HEK293T (cell line): Measurements from ENCODE around the gene HDAC9.

Source experiments
- SP1 ChIP-seq: fragments of 450-650 bp; IDR thresholded peaks from 2 replicates; pipeline ENCODE4 v1.6.1; 2017
- SUZ12 ChIP-seq: fragments of 450-650 bp; IDR thresholded peaks from 2 replicates; pipeline ENCODE4 v1.6.1; 2016; ENCODE audit warnings: mild to moderate bottlenecking

DNA sequence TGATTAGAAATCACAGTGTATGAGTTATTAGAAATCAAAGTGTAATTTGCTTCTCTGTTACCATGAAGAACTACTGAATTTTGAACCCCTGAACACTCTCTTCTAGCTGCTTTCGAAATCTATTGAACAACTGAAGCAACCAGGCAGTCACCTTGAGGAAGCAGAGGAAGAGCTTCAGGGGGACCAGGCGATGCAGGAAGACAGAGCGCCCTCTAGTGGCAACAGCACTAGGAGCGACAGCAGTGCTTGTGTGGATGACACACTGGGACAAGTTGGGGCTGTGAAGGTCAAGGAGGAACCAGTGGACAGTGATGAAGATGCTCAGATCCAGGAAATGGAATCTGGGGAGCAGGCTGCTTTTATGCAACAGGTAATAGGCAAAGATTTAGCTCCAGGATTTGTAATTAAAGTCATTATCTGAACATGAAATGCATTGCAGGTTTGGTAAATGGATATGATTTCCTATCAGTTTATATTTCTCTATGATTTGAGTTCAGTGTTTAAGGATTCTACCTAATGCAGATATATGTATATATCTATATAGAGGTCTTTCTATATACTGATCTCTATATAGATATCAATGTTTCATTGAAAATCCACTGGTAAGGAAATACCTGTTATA lies 170.7 kb downstream of the HDAC9 start:
- TF ChIP-seq SUZ12 (no peak), SP1 (no peak)
